K562 (cell line): ENCODE measurements around the gene ACOT7. TPM values are rescaled to one million over a fixed set of nuclear protein-coding genes. Genes with fewer than 3 reads are reported as not detected.

Source experiments
- ATAC-seq: fragments of 200-7000 bp; cut with Tn5 transposase; 3 replicates; pipeline ENCODE4 v1.9.1; 2020; ENCODE audit warnings: moderate library complexity
- BruUV-seq: library from RNA; stranded (reverse); fragments of 400-500 nt; replicated peaks from 2 replicates; lab custom pipeline; 2021; lab: Mats Ljungman, UMichigan
- CTCF ChIA-PET: fragments of 300-600 bp; formaldehyde crosslinking; extraction: SDS; loops from one replicate; lab custom pipeline; 2021; ENCODE audit warnings: low intra/inter-chr PET ratio; lab: Yijun Ruan, JAX
- POLR2A ChIA-PET: fragments of 300-600, 350-650 bp; sonication (Branson Sonifier 250); formaldehyde crosslinking; extraction: SDS; loops from one replicate; lab custom pipeline; 2021; ENCODE audit warnings: antibody characterized with exemption, inconsistent platforms; lab: Yijun Ruan, JAX
- DNase-seq, 4 experiments: peaks; one replicate each; pipeline versions ENCODE4 v3.0.0 to v3.0.0-alpha.2; 2011 to 2018; ENCODE audit warnings: low spot score in 3 of 4, mixed read lengths in 3 of 4; ENCODE audit errors: extremely low read depth in 1 of 4
- FAIRE-seq: peaks from 2 replicates; lab custom pipeline; 2011; peaks lifted over from hg19 to GRCh38; lab: Jason Lieb, UNC
- H2AFZ ChIP-seq: 2 replicates; pipeline ENCODE4 v1.6.0; 2011; ENCODE audit warnings: low read depth, low read length, control low read depth, inconsistent platforms
- H3K27ac ChIP-seq: fragments of 200-600 bp; 3 replicates; pipeline ENCODE4 v1.8.0; 2011; ENCODE audit warnings: low read depth, mild to moderate bottlenecking, control low read depth, inconsistent platforms, low read length, moderate library complexity, mixed read lengths; ENCODE audit errors: extremely low read depth
- H3K27me3 ChIP-seq, 2 experiments: fragments of 300-600 bp in 1 of 2; 2 replicates in 1 of 2; 3 replicates in 1 of 2; pipeline versions ENCODE4 v1.6.0 to v1.8.0; 2011; ENCODE audit warnings: inconsistent platforms in 2 of 2, low read length in 2 of 2, mild to moderate bottlenecking in 1 of 2, mixed read lengths in 1 of 2, moderate library complexity in 1 of 2; ENCODE audit not compliant: control insufficient read depth in 2 of 2, insufficient read depth in 2 of 2
- H3K36me3 ChIP-seq: fragments of 300-600 bp; 3 replicates; pipeline ENCODE4 v1.8.0; 2011; ENCODE audit warnings: mild to moderate bottlenecking, low read length, inconsistent platforms; ENCODE audit not compliant: control insufficient read depth, insufficient read depth
- H3K4me1 ChIP-seq, 2 experiments: fragments of 200-600 bp in 1 of 2; replicated peaks in 1 of 2; 2 replicates in 1 of 2; 3 replicates in 1 of 2; pipeline versions ENCODE4 v1.5.1 to v1.8.0; 2011; ENCODE audit warnings: inconsistent platforms in 2 of 2, low read length in 2 of 2, mild to moderate bottlenecking in 1 of 2, mixed read lengths in 1 of 2, moderate library complexity in 1 of 2; ENCODE audit not compliant: control insufficient read depth in 2 of 2, insufficient read depth in 2 of 2
- H3K4me2 ChIP-seq: 2 replicates; pipeline ENCODE4 v1.6.1; 2011; ENCODE audit warnings: low read length, control low read depth, inconsistent platforms, mixed read lengths; ENCODE audit not compliant: insufficient read depth
- H3K4me3 ChIP-seq: fragments of 200-600 bp; sonication (generic), shearing (Covaris generic); 2 replicates; pipeline ENCODE4 v1.5.1; 2016; ENCODE audit warnings: control low read depth, inconsistent platforms
- H3K79me2 ChIP-seq: fragments of 200-600 bp; 3 replicates; pipeline ENCODE4 v1.8.0; 2011; ENCODE audit warnings: low read length, inconsistent platforms; ENCODE audit not compliant: control insufficient read depth, insufficient read depth
- H3K9ac ChIP-seq, 2 experiments: 2 replicates each; pipeline versions ENCODE4 v1.6.0 to v1.6.1; 2011; ENCODE audit warnings: low read depth in 2 of 2, low read length in 2 of 2, control low read depth in 1 of 2, inconsistent platforms in 1 of 2, mild to moderate bottlenecking in 1 of 2, mixed read lengths in 1 of 2; ENCODE audit not compliant: insufficient read depth in 1 of 2
- H3K9me1 ChIP-seq: one replicate; pipeline ENCODE4 v1.6.0; 2011; ENCODE audit warnings: inconsistent platforms, mild to moderate bottlenecking, low read length, moderate library complexity; ENCODE audit not compliant: control insufficient read depth, insufficient read depth
- H3K9me3 ChIP-seq: replicated peaks from 2 replicates; pipeline ENCODE4 v1.5.1; 2011; ENCODE audit warnings: low read depth, low read length, inconsistent platforms; ENCODE audit not compliant: control insufficient read depth, insufficient read depth
- H4K20me1 ChIP-seq: replicated peaks from 2 replicates; pipeline ENCODE4 v1.6.1; 2011; ENCODE audit warnings: low read length, inconsistent platforms, mixed read lengths; ENCODE audit not compliant: control insufficient read depth, insufficient read depth
- HBP1 ChIP-seq: fragments of 450-650 bp; formaldehyde crosslinking; IDR thresholded peaks from 2 replicates; pipeline ENCODE4 v1.4.0; 2022; ENCODE audit warnings: missing genetic modification characterization
- HDAC3 ChIP-seq: fragments of 450-650 bp; IDR thresholded peaks from 2 replicates; pipeline ENCODE4 v1.6.1; 2018; ENCODE audit warnings: borderline replicate concordance, mild to moderate bottlenecking, moderate library complexity; ENCODE audit not compliant: partially characterized antibody
- HOXB6 ChIP-seq: fragments of 250-450 bp; sonication (Bioruptor Pico); IDR thresholded peaks from 2 replicates; pipeline ENCODE4 v1.5.1; 2022; ENCODE audit warnings: mild to moderate bottlenecking, borderline replicate concordance
- IFI16 ChIP-seq: fragments of 250-450 bp; sonication (Bioruptor Pico); IDR thresholded peaks from 2 replicates; pipeline ENCODE4 v2.1.2; 2022; ENCODE audit warnings: mild to moderate bottlenecking, inconsistent platforms
- MAZ ChIP-seq, 2 experiments: fragments of 450-650 bp in 1 of 2; sonication (generic) in 1 of 2; formaldehyde crosslinking; IDR thresholded peaks in 1 of 2; conservative IDR thresholded peaks in 1 of 2; 2 replicates each; pipeline versions ENCODE4 v1.4.0 to v1.5.0; 2020; ENCODE audit warnings: mild to moderate bottlenecking in 1 of 2, missing genetic modification reagents in 1 of 2
- STAT6 ChIP-seq: sonication (generic); formaldehyde crosslinking; IDR thresholded peaks from 2 replicates; pipeline ENCODE4 v1.8.1; 2023; ENCODE audit warnings: mild to moderate bottlenecking, missing genetic modification reagents
- ZBTB7A ChIP-seq: IDR thresholded peaks from 2 replicates; pipeline ENCODE4 v1.6.1; 2011; ENCODE audit warnings: low read depth, mild to moderate bottlenecking, low read length, moderate library complexity, borderline replicate concordance; ENCODE audit not compliant: control insufficient read depth
- ZNF280A ChIP-seq: fragments of 450-650 bp; IDR thresholded peaks from 2 replicates; pipeline ENCODE4 v1.6.1; 2018; ENCODE audit warnings: mild to moderate bottlenecking, low read depth; ENCODE audit not compliant: partially characterized antibody
- ZNF764 ChIP-seq: fragments of 250-450 bp; sonication (Bioruptor Pico); IDR thresholded peaks from 2 replicates; pipeline ENCODE4 v1.4.0; 2020; ENCODE audit warnings: low read depth, mild to moderate bottlenecking, moderate library complexity
- WGBS: fragments of 100-300 bp; shearing (Covaris generic); methylation state at CpG from one replicate; pipeline ENCODE4 v1.1.6; 2016; ENCODE audit warnings: low coverage, mixed read lengths; ENCODE audit not compliant: insufficient coverage; ENCODE audit errors: missing lambda C conversion rate; 5-methylcytosine and 5-hydroxymethylcytosine counted together
- in situ Hi-C: fragments of 300-500 bp; cut with MboI; formaldehyde crosslinking; loops from 4 replicates; pipeline ENCODE4 v1.15.0; 2018; ENCODE audit warnings: inconsistent platforms, mixed read lengths
- intact Hi-C: fragments of 100-400 bp; cut with micrococcal nuclease; formaldehyde crosslinking; loops from 2 replicates; pipeline ENCODE4 v1.14.2; 2022
- polyA plus RNA-seq, 8 experiments: library from polyadenylated mRNA; depleted of rRNA in 4 of 8; stranded (reverse) in 5 of 8; unstranded in 3 of 8; fragments of >200 nt; fragmentation: Nextera tagmentation in 2 of 8; fragmentation: Illumina TruSeq in 1 of 8; extraction: Ambion mirVana in 2 of 8; extraction: Trizol in 1 of 8; gene quantifications; 2 replicates each; pipeline versions ENCODE4 v1.2.1 to v1.2.3, GENCODE V29; 2011 to 2014; ENCODE audit warnings: inconsistent platforms in 1 of 8, missing spikeins in 1 of 8
- total RNA-seq, 7 experiments: library from RNA; depleted of rRNA in 6 of 7; stranded (reverse); fragments of >200 nt in 6 of 7; fragmentation: Illumina TruSeq in 2 of 7; extraction: Trizol in 2 of 7; gene quantifications; 2 replicates each; pipeline versions ENCODE4 v1.2.1 to v1.2.3, GENCODE V29; 2011 to 2021; ENCODE audit warnings: low replicate concordance in 1 of 7
- TF ChIP-seq, protein P1 (sequence below): fragments of 250-450 bp; sonication (Bioruptor Pico); IDR thresholded peaks from 2 replicates; pipeline ENCODE4 v1.5.0; 2021
- TF ChIP-seq, protein P2 (sequence below): sonication (generic); IDR thresholded peaks from 2 replicates; pipeline ENCODE4 v1.6.1; 2016
- TF ChIP-seq, protein P3 (sequence below): fragments of 450-650 bp; formaldehyde crosslinking; IDR thresholded peaks from 2 replicates; pipeline ENCODE4 v1.4.0; 2020; ENCODE audit warnings: mild to moderate bottlenecking, moderate library complexity

The ACOT7 gene
- total and polyA plus RNA-seq, 9 of the 15 experiments (the other 6 are each of a cell fraction or from before 2014, with no cell fraction given), result 7.0 to 92.6 (median 37.2) TPM

GRCh38 chr1:6308449-6308848 lies 85.1 kb downstream of the ACOT7 start:
- FAIRE-seq, result no peak
- no peak overlapping the region for H3K4me3 ChIP-seq
- H3K9me3 ChIP-seq, result 0 out of 2 replicates have a peak, but pooled peaks cover 2% of the 10 kb centered on the region
- CTCF ChIA-PET, result no interaction called here
- POLR2A ChIA-PET, result no interaction called here
- H4K20me1 ChIP-seq, result no peaks in the 10 kb centered on the region; the same call in 1 of the 2 replicates
- intact Hi-C loops (no loop called here), in situ Hi-C loops (no loop called here)
- H3K9ac ChIP-seq, result no peak overlapping the region
- no peaks in the 10 kb centered on the region for H3K79me2 ChIP-seq
- no peaks in the 10 kb centered on the region for H3K27me3 ChIP-seq
- H3K9me1 ChIP-seq, result peaks cover 2% of the 10 kb centered on the region
- no peak overlapping the region for H3K4me2 ChIP-seq
- 58% methylated on average over 13 of the region's 13 CpGs for WGBS
- no peak for DNase-seq
- no peak for ATAC-seq
- H2AFZ ChIP-seq, result no peak overlapping the region
- BruUV-seq, result no TSS peak
- H3K36me3 ChIP-seq, result no peaks in the 10 kb centered on the region
- H3K4me1 ChIP-seq, result peaks cover 12 to 16% of the 10 kb centered on the region in 2 experiments
- no peak overlapping the region for H3K27ac ChIP-seq
- TF ChIP-seq, protein P1, sequence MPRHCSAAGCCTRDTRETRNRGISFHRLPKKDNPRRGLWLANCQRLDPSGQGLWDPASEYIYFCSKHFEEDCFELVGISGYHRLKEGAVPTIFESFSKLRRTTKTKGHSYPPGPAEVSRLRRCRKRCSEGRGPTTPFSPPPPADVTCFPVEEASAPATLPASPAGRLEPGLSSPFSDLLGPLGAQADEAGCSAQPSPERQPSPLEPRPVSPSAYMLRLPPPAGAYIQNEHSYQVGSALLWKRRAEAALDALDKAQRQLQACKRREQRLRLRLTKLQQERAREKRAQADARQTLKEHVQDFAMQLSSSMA (CRISPR knock-in tag), result no peak
- TF ChIP-seq HBP1 (no peak), STAT6 (CRISPR knock-in tag) (no peak), ZNF280A (no peak), ZNF764 (CRISPR knock-in tag) (no peak), HOXB6 (CRISPR knock-in tag) (no peak), ZBTB7A (no peak), IFI16 (no peak), HDAC3 (no peak), MAZ (CRISPR knock-in tag; conservative IDR thresholded peaks at IDR 0.05 in 1 of 2, IDR thresholded peaks at IDR 0.05 in 1 of 2) (no peak)
- TF ChIP-seq, protein P2, sequence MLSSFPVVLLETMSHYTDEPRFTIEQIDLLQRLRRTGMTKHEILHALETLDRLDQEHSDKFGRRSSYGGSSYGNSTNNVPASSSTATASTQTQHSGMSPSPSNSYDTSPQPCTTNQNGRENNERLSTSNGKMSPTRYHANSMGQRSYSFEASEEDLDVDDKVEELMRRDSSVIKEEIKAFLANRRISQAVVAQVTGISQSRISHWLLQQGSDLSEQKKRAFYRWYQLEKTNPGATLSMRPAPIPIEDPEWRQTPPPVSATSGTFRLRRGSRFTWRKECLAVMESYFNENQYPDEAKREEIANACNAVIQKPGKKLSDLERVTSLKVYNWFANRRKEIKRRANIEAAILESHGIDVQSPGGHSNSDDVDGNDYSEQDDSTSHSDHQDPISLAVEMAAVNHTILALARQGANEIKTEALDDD, result no peak
- TF ChIP-seq, protein P3, sequence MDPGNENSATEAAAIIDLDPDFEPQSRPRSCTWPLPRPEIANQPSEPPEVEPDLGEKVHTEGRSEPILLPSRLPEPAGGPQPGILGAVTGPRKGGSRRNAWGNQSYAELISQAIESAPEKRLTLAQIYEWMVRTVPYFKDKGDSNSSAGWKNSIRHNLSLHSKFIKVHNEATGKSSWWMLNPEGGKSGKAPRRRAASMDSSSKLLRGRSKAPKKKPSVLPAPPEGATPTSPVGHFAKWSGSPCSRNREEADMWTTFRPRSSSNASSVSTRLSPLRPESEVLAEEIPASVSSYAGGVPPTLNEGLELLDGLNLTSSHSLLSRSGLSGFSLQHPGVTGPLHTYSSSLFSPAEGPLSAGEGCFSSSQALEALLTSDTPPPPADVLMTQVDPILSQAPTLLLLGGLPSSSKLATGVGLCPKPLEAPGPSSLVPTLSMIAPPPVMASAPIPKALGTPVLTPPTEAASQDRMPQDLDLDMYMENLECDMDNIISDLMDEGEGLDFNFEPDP (CRISPR knock-in tag), result no peak
